GM12873 (cell line): ENCODE data around the gene RABL6.

ENCODE experiments used
- CTCF ChIP-seq: IDR thresholded peaks from 2 replicates; pipeline ENCODE4 v1.5.1; 2012; ENCODE audit warnings: low read depth, mild to moderate bottlenecking, moderate library complexity, low read length, control low read depth; ENCODE audit not compliant: insufficient read depth; ENCODE audit errors: missing control alignments

Gene RABL6

DNA sequence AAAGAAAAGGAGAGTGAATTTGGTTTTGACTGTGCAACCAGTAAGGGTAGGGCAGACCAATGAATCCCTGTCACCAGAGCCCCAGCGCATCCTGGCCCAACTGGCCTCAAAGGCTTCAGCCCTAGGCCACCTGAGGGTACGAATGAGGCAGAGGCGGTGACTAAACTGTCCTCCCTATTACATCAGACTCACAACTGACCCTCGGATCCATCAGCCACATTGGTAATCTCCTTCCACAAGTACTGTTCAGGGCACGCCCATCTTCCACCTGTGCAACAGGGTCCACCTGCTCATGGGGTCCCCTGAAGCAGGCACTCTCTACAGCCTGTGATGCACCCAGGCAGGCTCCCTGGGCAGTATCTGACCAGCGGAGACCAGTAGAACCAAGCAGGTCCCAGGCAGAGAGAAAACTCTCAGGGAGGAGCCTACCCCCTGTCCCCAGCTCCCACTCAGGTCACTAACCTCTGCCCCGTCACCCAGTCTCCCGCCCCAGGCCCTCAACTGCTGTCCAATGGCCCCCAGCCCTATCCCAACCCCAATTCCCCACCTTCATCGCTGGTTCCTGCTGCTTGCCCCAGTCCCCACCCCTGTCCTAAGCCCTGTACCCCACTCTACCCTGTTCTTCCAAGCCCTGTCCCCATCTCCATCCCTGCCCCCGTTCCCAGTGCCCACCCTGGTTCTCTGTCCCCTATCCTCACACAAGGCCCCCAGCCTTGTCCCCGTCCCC lies 57.5 kb downstream of the RABL6 start:
- no peak for TF ChIP-seq CTCF

DNA sequence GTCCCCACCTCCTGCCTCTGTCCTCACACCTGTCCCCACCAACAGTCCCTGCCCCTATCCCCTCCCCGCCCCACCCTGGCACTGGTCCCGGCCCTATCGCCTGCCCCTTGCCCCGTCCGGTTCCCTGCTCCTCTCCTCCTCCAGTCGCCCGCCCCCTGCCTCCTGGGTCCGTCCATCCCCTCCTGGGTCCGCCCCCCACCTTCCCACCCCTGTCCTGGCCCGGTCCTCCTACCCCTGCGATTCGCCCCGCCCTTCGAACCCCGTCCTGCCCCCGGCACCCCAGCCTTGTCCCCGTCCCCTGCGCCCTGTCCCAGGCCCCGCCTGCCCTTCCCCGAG lies 58.0 kb downstream of the RABL6 start:
- TF ChIP-seq CTCF = no peak

- no peak for TF ChIP-seq CTCF
These were observed 59.7 kb downstream of the RABL6 start for GRCh38 chr9:136867480-136867879.

- no peak for TF ChIP-seq CTCF
These were observed 60.2 kb downstream of the RABL6 start for GRCh38 chr9:136867917-136868316.

- TF ChIP-seq CTCF = no peak
These were observed 60.9 kb downstream of the RABL6 start for GRCh38 chr9:136868644-136869043.

GRCh38 chr9:136875155-136875554 lies 67.4 kb downstream of the RABL6 start:
- TF ChIP-seq CTCF = no peak

- no peak for TF ChIP-seq CTCF
These were observed 68.7 kb downstream of the RABL6 start for GRCh38 chr9:136876476-136876875.

GRCh38 chr9:136880651-136881050 lies 72.9 kb downstream of the RABL6 start:
- no peak for TF ChIP-seq CTCF
